TTC549 (cell line): Measurements from ENCODE around the gene MIER2.
"Not testable (repeated sequence)": the region's sequence is repeated elsewhere in the genome, so short reads cannot be mapped to it uniquely, and the experiment has no call there.

ENCODE experiments used
- FAIRE-seq: peaks from 2 replicates; lab custom pipeline; 2012; peaks lifted over from hg19 to GRCh38; lab: Jason Lieb, UNC

The MIER2 gene

DNA sequence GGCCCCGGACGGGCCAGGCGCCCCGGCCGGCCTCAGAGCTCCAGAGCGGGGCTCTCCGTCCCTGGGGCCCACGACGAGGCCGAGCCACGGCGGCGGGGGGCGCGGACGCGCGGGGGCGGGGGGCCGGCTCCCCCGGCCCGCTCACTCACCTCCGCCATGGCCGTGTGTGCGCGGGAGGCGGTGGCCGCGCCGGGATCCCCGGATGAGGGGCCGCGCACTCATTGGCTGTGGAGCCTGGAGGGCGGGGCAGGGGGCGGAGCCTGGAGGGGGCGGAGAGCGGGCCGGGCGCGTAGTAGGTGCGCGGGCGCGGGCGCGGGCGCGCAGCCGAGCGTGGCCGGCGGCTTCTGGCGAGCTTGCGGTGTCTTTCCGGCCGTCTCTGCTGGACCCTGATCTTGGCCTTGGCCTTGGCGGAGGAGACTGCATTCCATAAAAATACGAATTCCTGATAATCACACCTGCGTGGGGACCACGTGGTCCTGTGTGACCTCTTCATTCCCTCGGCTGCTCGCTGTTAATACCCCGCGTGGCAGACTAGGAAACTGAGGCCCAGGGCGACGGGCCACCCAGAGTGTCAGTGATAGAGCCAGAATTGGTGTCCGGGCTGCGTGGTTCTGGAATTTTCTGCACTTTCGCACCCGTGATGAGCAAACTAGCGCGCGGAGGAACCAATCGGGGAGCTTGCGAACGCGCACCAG, at the start of gene MIER2:
Gene MIER2 (minus strand): TSS at position 172 of the 695 bp plus-strand sequence. CDS start 14 bp downstream, at position 158.
- FAIRE-seq, result no peak

GRCh38 chr19:393560-393959, 49.0 kb upstream of the MIER2 start:
- not testable (repeated sequence) for FAIRE-seq

- no peak for FAIRE-seq
These were observed 47.9 kb upstream of the MIER2 start for GRCh38 chr19:392375-392970.

DNA sequence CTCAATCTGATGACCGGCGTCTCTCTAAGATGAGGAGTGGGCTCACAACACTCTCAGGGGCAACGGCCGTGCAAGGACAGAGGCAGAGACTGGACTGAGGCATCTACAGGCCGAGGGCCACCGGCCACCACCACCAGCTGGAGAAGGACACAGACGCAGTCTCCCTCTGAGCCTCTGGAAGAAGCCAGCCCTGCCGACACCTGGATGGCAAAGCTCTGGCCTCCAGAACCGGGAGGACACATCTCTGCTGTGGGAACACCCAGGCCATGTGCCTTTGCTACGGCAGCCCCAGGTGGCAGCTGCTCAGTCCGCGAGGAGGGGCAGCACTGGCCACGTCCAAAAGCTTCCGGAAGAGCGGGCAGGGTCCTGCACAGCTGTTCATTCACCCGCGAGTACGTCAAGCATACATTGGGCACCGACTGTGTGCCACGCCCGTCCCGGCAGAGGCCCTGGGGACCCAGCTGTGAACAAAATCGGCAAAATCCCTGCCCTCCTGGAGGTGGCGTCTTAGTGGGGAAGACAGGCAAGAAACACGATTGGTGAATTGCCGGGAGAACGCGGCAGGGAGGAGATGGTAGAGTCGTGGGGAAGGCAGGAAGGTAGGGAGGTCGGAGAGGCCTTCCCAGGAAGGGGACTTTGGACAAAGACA, 47.3 kb upstream of the MIER2 start:
- FAIRE-seq, result no peak

DNA sequence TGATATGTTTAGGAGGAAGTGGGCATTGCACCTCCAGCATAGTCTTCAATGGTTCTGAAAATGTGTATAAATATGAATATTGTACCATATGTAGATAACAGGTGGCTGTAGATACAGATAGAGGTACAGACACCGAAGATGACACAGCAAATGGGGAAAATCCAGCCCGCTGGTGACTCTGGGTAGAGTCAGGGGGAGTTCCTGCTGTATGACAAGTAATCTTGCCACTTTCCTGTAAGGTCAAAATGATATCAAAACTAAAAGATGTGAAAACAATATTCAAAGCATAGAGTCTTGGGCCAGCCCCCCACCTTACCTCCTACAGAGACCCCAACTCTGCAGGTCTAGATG, 46.6 kb upstream of the MIER2 start:
- FAIRE-seq, result no peak

DNA sequence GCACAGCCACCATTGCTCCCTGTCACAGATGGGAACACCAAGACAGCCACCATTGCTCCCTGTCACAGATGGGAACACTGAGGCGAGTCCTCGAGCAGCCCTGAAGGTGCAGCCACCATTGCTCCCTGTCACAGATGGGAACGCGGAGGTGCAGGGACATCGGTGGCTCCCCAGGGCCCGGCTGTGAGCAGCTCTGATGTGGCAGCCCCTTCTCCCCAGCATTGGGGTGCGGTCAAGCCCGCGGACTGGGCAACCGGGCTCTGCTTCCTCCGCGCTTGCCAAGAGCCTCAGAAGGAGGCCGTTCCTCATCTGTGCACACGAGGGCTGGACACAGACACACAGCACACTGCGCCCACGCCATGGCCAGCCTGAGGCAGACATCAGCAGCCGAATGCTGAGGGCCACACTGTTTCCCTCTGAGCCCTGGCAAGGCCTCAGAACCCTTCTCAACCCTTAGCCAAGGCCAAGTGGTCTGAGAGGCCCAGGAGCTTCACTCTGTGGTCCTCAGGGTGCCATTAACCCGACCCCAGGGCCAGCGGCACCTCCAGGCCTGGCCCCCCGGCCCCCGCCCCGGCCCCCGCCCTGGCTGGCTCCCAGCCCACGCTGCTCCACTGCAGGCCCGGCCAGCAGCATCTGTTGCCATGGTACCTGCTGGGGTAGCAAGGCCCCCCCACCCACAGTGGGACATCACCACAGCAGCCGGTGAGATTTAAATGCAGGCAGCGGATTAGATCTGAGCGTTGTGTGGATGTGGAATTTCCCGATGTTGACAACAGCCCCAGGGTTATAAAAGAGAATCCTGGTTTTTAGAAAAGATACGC, 46.0 kb upstream of the MIER2 start:
- FAIRE-seq, result no peak

- no peak for FAIRE-seq
These were observed 45.3 kb upstream of the MIER2 start for GRCh38 chr19:389935-390289.

GRCh38 chr19:389255-389934, 44.8 kb upstream of the MIER2 start:
- no peak for FAIRE-seq

DNA sequence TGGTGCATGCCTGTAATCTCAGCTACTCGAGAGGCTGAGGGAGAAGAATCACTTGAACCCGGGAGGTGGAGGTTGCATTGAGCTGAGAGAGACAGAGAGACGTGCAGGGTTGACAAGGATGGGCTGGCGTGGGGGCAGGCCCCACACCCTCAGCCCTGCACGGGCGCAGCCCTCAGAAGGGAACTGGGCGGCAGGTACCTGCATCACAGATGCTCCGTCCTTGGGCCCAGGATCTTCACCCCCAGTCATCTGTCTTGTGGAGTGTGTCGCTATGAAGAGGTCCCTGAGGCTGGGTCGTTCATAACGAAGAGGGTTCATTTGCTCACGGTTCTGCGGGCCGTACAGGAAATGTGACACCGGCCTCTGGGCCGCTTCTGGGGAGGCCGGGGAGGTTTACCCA, 44.1 kb upstream of the MIER2 start:
- no peak for FAIRE-seq

- FAIRE-seq, result no peak
These were observed 43.2 kb upstream of the MIER2 start for GRCh38 chr19:387777-388176.

DNA sequence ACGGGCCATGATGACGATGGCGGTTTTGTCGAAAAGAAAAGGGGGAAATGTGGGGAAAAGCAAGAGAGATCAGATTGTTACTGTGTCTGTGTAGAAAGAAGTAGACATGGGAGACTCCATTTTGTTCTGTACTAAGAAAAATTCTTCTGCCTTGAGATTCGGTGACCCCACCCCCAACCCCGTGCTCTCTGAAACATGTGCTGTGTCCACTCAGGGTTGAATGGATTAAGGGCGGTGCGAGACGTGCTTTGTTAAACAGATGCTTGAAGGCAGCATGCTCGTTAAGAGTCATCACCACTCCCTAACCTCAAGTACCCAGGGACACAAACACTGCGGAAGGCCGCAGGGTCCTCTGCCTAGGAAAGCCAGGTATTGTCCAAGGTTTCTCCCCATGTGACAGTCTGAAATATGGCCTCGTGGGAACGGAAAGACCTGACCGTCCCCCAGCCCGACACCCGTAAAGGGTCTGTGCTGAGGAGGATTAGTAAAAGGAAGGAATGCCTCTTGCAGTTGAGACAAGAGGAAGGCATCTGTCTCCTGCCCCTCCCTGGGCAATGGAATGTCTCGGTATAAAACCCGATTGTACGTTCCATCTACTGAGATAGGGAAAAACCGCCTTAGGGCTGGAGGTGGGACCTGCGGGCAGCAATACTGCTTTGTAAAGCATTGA, 42.2 kb upstream of the MIER2 start:
- FAIRE-seq, result not testable (repeated sequence)

GRCh38 chr19:386189-386588, 41.6 kb upstream of the MIER2 start:
- not testable (repeated sequence) for FAIRE-seq

DNA sequence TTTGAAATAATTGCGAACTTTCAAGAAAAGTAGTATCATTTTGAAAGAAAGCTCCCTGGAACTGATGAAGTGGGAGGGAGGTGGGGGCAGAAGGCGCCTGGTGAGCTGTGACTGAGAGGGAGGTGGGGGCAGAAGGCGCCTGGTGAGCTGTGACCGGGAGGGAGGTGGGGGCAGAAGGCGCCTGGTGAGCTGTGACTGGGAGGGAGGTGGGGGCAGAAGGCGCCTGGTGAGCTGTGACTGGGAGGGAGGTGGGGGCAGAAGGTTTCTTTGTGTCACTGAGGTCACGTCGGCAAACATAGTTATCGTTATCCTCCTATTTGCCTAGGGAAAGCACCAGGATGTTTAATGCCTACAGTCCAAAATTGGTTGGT, 40.2 kb upstream of the MIER2 start:
- FAIRE-seq, result no peak

GRCh38 chr19:383922-384798, 39.6 kb upstream of the MIER2 start:
- FAIRE-seq, result no peak

DNA sequence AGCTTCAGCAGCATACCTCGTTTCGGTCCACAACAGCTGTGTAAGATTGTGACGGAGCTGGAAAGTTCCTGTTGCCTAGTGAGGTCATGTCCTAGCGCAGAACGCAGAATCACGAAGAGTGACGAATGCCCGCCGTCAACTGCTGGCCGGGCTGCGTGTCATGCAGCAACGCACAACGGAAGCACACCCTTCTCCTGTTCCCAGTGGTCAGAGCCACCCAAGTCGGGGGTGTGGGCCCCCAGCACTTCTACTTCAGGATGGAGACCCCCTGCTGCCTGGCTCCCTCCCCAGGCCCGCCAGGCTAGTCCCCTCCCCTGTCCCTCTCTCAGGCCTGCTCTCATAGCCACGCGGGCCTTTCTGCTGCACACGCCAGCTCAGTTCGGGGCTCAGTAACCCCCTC, 38.4 kb upstream of the MIER2 start:
- no peak for FAIRE-seq

- FAIRE-seq, result not testable (repeated sequence)
These were observed 38.0 kb upstream of the MIER2 start for GRCh38 chr19:382578-382977.

DNA sequence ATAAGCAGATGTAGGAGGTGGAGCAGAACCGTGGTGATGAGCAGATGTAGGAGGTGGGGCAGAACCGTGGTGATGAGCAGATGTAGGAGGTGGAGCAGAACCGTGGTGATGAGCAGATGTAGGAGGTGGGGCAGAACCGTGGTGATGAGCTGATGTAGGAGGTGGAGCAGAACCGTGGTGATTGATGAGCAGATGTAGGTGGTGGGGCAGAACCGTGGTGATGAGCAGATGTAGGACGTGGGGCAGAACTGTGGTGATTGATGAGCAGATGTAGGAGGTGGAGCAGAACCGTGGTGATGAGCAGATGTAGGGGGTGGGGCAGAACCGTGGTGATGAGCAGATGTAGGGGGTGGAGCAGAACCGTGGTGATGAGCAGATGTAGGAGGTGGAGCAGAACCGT, 37.3 kb upstream of the MIER2 start:
- FAIRE-seq, result not testable (repeated sequence)

DNA sequence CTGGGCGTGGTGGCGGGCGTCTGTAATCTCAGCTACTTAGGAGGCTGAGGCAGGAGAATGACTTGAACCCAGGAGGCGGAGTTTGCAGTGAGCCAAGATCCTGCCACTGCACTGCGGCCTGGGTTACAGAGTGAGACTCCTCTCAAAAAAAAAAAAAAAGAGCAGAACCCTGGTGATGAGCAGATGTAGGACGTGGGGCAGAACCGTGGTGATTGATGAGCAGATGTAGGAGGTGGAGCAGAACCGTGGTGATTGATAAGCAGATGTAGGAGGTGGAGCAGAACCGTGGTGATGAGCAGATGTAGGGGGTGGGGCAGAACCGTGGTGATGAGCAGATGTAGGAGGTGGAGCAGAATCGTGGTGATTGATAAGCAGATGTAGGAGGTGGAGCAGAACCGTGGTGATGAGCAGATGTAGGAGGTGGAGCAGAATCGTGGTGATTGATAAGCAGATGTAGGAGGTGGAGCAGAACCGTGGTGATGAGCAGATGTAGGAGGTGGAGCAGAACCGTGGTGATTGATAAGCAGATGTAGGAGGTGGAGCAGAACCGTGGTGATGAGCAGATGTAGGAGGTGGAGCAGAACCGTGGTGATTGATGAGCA, 36.1 kb upstream of the MIER2 start:
- FAIRE-seq, result not testable (repeated sequence)

DNA sequence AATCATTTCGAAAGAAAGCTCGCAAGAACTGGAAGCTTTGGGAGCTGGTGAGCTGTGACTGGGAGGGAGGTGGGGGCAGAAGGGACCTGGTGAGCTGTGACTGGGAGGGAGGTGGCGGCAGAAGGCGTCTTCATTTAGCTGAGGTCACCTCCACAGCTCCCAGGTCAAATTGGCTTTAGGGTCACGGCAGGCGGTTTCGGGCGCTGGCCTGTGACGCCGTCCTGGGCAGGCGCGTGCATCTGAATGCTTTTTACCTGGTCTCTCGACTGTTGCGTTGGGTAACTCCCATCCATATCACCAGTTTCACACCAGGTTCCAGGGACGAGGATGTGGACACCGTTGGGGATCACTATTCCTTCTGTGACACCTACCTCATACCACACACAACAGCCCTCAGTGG, 35.2 kb upstream of the MIER2 start:
- no peak for FAIRE-seq

- no peak for FAIRE-seq
These were observed 34.1 kb upstream of the MIER2 start for GRCh38 chr19:378706-379105.
